ENCODE results near the gene ARHGEF39. TPM values are rescaled to one million over a fixed set of nuclear protein-coding genes. Genes with fewer than 3 reads are reported as not detected.

Gene ARHGEF39
- polyA plus RNA-seq, 1 donor (not counting 4 experiments of a cell fraction or from before 2014, with no cell fraction given): 2.4 TPM

DNA sequence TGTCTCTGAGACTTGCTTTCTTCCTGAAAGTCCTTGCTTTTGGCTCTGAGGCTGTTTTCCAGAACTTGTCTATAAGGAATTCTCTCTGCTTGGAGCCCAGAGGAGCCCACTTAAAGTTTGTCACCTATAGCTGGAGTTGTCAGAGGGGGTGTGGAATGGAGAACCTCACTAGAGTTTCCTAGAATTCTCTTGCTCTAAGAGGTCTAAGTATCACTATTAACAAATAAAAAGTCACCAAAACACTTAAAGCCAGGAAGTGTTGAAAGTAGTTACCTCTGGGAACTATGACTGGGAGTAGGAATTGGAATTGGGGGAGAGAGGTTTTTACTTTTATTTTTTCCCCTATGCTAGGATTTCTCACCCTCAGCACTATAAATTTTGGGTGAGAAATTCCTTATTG, 29.3 kb downstream of the ARHGEF39 start:
- Histone ChIP-seq H4K20me1 (ENCODE audit: control insufficient read depth, extremely low read depth, insufficient read depth, low read length) (no peaks in the 10 kb centered on the region), H3K9me1 (ENCODE audit: control insufficient read depth, extremely low read depth, insufficient read depth, low read length) (no peaks in the 10 kb centered on the region), H3K79me2 (ENCODE audit: control insufficient read depth, insufficient read depth, low read length) (no peaks in the 10 kb centered on the region), H3K27ac (ENCODE audit: control insufficient read depth, insufficient read depth, low read length) (no peak overlapping the region), H3K9ac (ENCODE audit: control insufficient read depth, extremely low read depth, insufficient read depth, low read length) (no peak overlapping the region), H3K4me2 (ENCODE audit: control insufficient read depth, extremely low read depth, insufficient read depth, low read depth, low read length) (no peak overlapping the region), H2AFZ (ENCODE audit: control insufficient read depth, low read length) (no peak overlapping the region), H3K9me3 (ENCODE audit: control insufficient read depth, low read depth, low read length) (no peaks in the 10 kb centered on the region), H3K36me3 (ENCODE audit: control insufficient read depth in 2 of 2, extremely low read depth in 1 of 2, insufficient read depth in 2 of 2, low read length in 2 of 2) (no peaks in the 10 kb centered on the region), H3K4me3 (ENCODE audit: control insufficient read depth in 2 of 3, extremely low read depth in 1 of 3, insufficient read depth in 2 of 3, low read depth in 1 of 3, low read length in 3 of 3) (no peak overlapping the region), H3K27me3 (ENCODE audit: control insufficient read depth, extremely low read depth, insufficient read depth, low read length) (no peaks in the 10 kb centered on the region), H3K4me1 (ENCODE audit: control insufficient read depth, extremely low read depth, insufficient read depth, low read length) (no peaks in the 10 kb centered on the region)
- no peak for FAIRE-seq
- DNase-seq (ENCODE audit: low read depth, low spot score): no peak
- TF ChIP-seq, protein P1, sequence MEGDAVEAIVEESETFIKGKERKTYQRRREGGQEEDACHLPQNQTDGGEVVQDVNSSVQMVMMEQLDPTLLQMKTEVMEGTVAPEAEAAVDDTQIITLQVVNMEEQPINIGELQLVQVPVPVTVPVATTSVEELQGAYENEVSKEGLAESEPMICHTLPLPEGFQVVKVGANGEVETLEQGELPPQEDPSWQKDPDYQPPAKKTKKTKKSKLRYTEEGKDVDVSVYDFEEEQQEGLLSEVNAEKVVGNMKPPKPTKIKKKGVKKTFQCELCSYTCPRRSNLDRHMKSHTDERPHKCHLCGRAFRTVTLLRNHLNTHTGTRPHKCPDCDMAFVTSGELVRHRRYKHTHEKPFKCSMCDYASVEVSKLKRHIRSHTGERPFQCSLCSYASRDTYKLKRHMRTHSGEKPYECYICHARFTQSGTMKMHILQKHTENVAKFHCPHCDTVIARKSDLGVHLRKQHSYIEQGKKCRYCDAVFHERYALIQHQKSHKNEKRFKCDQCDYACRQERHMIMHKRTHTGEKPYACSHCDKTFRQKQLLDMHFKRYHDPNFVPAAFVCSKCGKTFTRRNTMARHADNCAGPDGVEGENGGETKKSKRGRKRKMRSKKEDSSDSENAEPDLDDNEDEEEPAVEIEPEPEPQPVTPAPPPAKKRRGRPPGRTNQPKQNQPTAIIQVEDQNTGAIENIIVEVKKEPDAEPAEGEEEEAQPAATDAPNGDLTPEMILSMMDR (optimal IDR thresholded peaks at IDR 0.05 in 1 of 3, IDR thresholded peaks at IDR 0.05 in 1 of 3, conservative IDR thresholded peaks at IDR 0.05 in 1 of 3; ENCODE audit: extremely low read depth in 1 of 3, insufficient read depth in 2 of 3, low read length in 3 of 3): no peak
- no peak for TF ChIP-seq EZH2 (IDR thresholded peaks at IDR 0.05; ENCODE audit: low read length)
- dilution Hi-C loops (cut with MboI; ENCODE audit: extremely low pct_ligation_motif_present, low sequenced_read_pairs): no loop called here

DNA sequence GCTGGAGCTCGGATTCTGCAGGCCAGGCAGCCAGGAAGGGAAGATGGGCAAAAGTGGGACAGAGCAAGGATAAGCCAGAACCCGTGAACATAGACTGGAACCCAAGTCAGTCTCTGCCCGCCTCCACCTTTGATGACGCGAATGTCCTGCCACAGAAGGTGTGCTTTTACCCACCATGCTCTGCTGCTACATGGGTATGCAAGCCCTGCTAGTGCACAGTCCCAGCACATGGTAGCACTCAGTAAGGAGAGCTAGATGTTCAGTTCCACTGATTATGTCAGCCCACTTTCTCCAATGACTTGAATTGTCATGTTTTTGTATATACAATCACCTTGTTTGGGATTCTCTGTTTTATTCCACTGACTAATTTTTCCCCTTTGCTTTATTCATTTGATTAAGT, 35.4 kb downstream of the ARHGEF39 start:
- peak; percentile 9 for FAIRE-seq
- dilution Hi-C loops (cut with MboI; ENCODE audit: extremely low pct_ligation_motif_present, low sequenced_read_pairs): no loop called here
- DNase-seq (ENCODE audit: low read depth, low spot score): no peak

More for the DNA sequence above, 35.4 kb downstream of the ARHGEF39 start:
- H2AFZ ChIP-seq (ENCODE audit: control insufficient read depth, low read length): no peak overlapping the region
- H3K4me1 ChIP-seq (ENCODE audit: control insufficient read depth, extremely low read depth, insufficient read depth, low read length): no peaks in the 10 kb centered on the region
- no peak overlapping the region for H3K4me3 ChIP-seq (ENCODE audit: control insufficient read depth in 2 of 3, extremely low read depth in 1 of 3, insufficient read depth in 2 of 3, low read depth in 1 of 3, low read length in 3 of 3)
- no peaks in the 10 kb centered on the region for H4K20me1 ChIP-seq (ENCODE audit: control insufficient read depth, extremely low read depth, insufficient read depth, low read length)
- H3K9me1 ChIP-seq (ENCODE audit: control insufficient read depth, extremely low read depth, insufficient read depth, low read length): no peaks in the 10 kb centered on the region
- no peaks in the 10 kb centered on the region for H3K27me3 ChIP-seq (ENCODE audit: control insufficient read depth, extremely low read depth, insufficient read depth, low read length)
- H3K36me3 ChIP-seq (ENCODE audit: control insufficient read depth in 2 of 2, extremely low read depth in 1 of 2, insufficient read depth in 2 of 2, low read length in 2 of 2): no peaks in the 10 kb centered on the region
- H3K27ac ChIP-seq (ENCODE audit: control insufficient read depth, insufficient read depth, low read length): no peak overlapping the region
- no peak overlapping the region for H3K9ac ChIP-seq (ENCODE audit: control insufficient read depth, extremely low read depth, insufficient read depth, low read length)
- no peaks in the 10 kb centered on the region for H3K79me2 ChIP-seq (ENCODE audit: control insufficient read depth, insufficient read depth, low read length)
- no peak overlapping the region for H3K4me2 ChIP-seq (ENCODE audit: control insufficient read depth, extremely low read depth, insufficient read depth, low read depth, low read length)
- no peak for TF ChIP-seq EZH2 (IDR thresholded peaks at IDR 0.05; ENCODE audit: low read length)
- TF ChIP-seq, protein P1 (optimal IDR thresholded peaks at IDR 0.05 in 1 of 3, IDR thresholded peaks at IDR 0.05 in 1 of 3, conservative IDR thresholded peaks at IDR 0.05 in 1 of 3; ENCODE audit: extremely low read depth in 1 of 3, insufficient read depth in 2 of 3, low read length in 3 of 3): no peak
- no peaks in the 10 kb centered on the region for H3K9me3 ChIP-seq (ENCODE audit: control insufficient read depth, low read depth, low read length)
